HG03064 (cell line): ENCODE data around the gene RASGRF2.
"Not testable (repeated sequence)": the region's sequence is repeated elsewhere in the genome, so short reads cannot be mapped to it uniquely, and the experiment has no call there.

Source experiments
- ATAC-seq: cut with Tn5 transposase; IDR thresholded peaks from one replicate; pipeline ENCODE4 v1.9.1; 2021; ENCODE audit warnings: low read depth; ENCODE audit not compliant: unreplicated experiment

The RASGRF2 gene

GRCh38 chr5:80982093-80982492 is 21.9 kb downstream of the RASGRF2 start:
- ATAC-seq: no peak

GRCh38 chr5:80985600-80986228 is 25.6 kb downstream of the RASGRF2 start:
- ATAC-seq: no peak

GRCh38 chr5:80986382-80986781 is 26.2 kb downstream of the RASGRF2 start:
- no peak for ATAC-seq

GRCh38 chr5:80987078-80987766 is 27.1 kb downstream of the RASGRF2 start:
- ATAC-seq: no peak

- ATAC-seq: no peak
Observed at GRCh38 chr5:80988419-80988935, 28.3 kb downstream of the RASGRF2 start.

- ATAC-seq: no peak
Observed at GRCh38 chr5:80989883-80990282, 29.7 kb downstream of the RASGRF2 start.

- no peak for ATAC-seq
Observed at GRCh38 chr5:80990527-80990926, 30.4 kb downstream of the RASGRF2 start.

- ATAC-seq: no peak
Observed at GRCh38 chr5:80990971-80991370, 30.8 kb downstream of the RASGRF2 start.

GRCh38 chr5:80995908-80996307 is 35.7 kb downstream of the RASGRF2 start:
- ATAC-seq: no peak

GRCh38 chr5:80998590-80998979 is 38.4 kb downstream of the RASGRF2 start:
- ATAC-seq: no peak

GRCh38 chr5:81003811-81004386 is 43.7 kb downstream of the RASGRF2 start:
- no peak for ATAC-seq

GRCh38 chr5:81005708-81006107 is 45.5 kb downstream of the RASGRF2 start:
- no peak for ATAC-seq

- no peak for ATAC-seq
Observed at GRCh38 chr5:81006231-81006630, 46.1 kb downstream of the RASGRF2 start.

GRCh38 chr5:81006947-81007636 is 46.9 kb downstream of the RASGRF2 start:
- no peak for ATAC-seq

GRCh38 chr5:81007637-81008027 is 47.5 kb downstream of the RASGRF2 start:
- no peak for ATAC-seq

GRCh38 chr5:81010336-81011169 is 50.4 kb downstream of the RASGRF2 start:
- ATAC-seq: no peak

- no peak for ATAC-seq
Observed at GRCh38 chr5:81014348-81014747, 54.2 kb downstream of the RASGRF2 start.

- no peak for ATAC-seq
Observed at GRCh38 chr5:81016116-81016515, 56.0 kb downstream of the RASGRF2 start.

GRCh38 chr5:81017320-81017719 is 57.2 kb downstream of the RASGRF2 start:
- no peak for ATAC-seq

GRCh38 chr5:81018608-81019007 is 58.4 kb downstream of the RASGRF2 start:
- ATAC-seq: not testable (repeated sequence)
